HG02798 (cell line): ENCODE data around the gene FRAS1.
"Not testable (repeated sequence)": the region's sequence is repeated elsewhere in the genome, so short reads cannot be mapped to it uniquely, and the experiment has no call there.

Source experiments
- ATAC-seq: cut with Tn5 transposase; IDR thresholded peaks from one replicate; pipeline ENCODE4 v1.9.1; 2021; ENCODE audit warnings: mild to moderate bottlenecking; ENCODE audit not compliant: unreplicated experiment, poor library complexity

The FRAS1 gene

DNA sequence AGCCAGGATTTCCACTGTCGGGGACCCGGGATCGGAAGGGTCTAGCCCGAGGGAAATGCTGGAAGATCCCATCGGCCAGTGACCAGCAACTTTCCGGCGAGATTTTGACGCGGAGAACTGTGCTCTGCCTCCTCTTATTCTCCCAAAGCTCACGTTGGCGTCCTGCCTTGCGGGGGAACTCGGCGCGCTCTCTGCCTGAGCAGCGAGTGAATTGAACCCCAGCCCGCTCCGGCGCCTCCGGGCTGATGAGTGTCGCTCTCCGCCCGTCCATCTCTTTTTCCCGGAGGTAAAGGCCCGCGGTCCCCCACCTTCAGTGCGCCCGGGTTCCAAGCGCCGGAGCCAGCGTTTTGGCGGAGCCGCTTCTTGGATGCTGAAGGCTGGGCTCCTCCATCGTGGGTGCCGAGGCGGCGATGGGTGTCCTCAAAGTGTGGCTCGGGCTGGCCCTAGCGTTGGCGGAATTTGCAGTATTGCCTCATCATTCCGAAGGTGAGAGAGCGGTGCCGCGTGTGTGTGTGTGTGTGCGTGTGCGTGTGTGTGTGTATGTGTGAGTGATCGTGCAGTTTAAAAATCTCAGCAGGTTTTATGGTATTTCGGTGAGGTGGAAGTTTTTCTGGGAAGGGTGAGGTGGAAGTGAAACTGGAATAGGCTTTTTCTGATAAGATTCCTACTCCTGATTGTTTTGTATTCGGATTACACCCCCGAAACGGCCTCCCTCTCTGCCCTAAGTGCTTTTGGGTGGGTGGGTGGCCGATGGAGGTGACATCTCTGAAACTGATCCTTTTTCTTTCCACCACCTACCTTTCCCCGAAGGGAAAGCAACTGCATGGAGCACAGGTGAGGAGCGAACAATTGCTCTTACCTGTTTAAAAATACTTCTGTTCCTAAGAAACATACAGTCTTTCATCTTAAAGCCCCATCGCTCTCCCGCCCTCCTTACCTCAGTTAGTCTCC, 752 bp downstream of the FRAS1 start:
- no peak for ATAC-seq

DNA sequence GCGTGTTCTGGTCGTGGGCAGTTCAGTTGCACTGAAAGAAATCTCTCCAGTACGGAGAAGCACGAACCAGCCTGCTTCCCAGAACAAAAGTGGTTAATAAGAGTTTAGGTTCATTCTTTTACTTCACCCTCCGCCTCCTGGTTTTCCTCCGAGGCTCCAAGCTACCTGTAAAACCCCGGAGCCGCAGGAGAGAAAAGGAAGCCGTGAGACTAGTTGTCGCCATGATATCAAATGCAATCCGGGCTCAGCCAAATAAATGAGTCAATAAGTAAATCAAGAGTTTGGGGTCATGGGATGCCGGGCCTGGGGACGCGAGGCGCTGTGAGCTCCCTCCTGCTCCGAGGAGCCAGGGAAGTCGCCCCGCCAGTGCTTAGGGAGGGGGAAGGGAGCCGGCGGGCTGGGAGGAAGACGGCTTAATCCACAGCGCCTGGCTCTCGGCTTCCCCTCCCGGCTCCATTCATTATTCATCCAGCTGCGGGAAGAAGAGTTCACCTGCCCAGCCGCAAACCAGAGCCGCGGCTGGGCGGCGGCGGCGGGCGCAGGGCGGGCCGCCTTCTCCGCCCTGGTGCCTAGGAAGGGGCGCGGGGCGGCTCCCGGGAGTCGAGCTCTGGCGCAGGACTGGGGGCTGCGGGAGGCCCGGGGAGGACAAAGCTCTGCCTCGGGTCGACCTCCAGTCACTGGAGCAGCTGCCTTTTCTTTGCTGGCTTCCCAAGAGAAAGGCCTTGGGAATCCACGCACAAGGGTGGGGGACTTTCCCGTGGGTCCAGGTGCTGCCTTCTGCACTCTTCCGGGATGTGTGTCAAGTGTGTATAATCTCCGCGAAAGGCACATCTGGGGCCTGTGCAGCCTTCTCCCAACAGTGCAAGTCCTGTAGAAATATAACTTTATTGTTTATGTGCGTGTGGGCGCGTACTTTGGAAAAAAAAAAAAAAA, 1.7 kb downstream of the FRAS1 start:
- ATAC-seq = no peak

DNA sequence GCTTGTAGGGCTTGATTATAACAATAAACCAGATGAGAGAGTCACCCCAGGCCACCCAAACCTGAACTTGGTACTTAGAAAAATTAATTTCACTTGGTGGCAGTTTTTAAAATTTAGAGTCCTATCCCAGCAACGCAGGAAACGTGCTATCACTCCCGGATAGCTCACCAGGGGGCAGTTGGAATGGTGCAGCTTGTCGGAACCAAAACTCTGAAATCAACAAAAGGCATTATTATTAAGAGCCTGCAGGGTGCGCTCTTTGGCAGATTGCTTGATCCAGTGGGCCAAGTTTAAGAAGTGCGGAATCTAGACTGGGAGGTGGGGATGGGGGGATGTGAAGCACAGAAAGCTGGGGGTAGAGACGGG, 2.4 kb downstream of the FRAS1 start:
- no peak for ATAC-seq

DNA sequence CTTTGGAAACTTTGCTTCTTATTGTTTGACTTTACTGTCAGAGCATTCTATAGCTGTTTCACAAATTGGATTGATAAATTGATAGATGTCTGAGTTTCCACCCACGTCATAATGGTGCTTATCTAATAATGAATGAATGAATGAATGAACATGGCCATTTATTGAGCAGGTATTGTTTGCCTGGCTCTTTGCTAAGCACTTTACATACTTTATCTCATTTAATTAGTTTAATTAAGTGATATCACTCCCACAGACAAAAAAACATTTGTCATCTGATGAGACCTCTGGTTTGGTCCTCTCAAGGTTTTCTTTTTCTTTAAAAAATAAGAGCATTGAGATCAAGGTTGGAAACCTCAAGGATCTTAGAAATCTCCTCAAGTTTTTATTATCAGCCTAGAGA, 2.8 kb downstream of the FRAS1 start:
- no peak for ATAC-seq

DNA sequence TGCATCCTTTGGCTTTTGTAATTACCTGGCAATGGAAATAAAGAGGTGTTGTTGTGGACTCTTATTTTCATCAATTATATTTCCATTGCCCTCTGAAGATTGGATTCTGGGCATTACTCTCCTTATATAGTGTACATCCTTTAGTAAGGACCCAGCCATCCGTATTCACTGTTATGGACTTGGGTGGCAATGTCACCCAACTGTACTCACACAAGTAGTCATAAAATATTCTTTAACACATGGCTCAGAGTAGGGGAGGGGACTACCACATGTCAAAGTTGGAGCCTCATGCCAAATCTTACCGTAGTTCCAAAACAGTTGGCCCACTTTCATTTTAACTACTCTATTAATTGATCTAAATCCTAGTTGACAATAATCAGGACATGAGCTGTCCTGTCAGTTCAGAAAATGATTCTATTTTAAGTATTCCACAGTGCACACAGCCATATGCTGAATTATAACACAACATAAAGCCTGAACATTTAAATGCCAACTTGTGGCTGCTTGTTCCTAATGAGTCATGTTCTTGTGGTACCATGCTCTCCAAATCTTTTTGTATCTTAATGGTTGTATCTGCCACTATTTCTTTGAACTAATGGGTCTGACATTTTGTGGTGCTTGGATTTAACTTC, 4.9 kb downstream of the FRAS1 start:
- ATAC-seq = no peak

DNA sequence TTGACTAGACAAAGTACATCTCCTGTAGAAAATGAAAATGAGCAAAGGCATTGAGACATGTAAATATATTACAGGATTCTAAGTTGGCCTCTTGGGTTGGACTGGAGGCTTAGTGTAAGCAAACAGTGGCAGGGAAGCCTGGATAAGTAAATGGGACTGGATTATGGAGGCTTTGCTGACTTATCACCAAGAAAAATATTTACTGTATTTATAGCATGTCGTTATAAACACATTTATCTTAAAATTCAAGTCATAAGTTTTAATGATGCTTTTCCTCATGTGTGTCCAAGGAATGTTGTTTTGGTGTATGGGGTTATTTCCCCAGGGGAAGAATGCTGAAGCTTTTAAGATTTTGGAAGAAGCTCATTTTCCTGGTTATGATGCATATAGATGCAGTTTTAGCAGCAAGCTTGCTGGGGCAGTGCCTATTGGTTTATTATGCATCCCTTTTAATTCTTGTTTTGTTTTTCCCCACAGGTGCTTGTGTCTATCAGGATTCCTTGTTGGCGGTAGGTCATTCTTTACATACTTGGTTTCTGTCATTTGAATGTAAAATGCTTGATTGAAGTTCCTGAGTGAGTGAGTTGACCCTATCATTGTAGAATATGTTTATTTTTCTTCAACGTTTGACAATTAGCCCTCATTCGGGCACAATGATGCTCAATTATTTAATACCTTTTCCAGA, 8.5 kb downstream of the FRAS1 start:
- no peak for ATAC-seq

DNA sequence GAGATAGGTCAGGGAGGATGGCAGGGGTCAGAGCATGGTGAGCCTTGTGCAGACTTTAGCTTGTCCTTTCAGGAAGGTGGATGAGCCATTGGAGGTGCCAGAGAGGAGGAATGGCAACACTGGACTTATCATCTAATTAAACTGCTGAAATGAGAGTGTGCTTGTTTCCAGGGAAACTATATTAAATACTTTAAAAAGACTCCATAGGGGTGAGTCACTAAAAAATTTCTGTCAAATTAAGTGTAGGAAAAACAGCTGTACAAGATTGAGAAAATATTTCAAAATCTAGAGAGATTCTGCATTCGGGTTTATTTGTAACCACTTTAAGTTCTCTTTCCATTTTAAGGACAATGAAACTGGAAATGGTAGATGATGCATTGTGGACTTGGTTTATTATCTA, 11.4 kb downstream of the FRAS1 start:
- no peak for ATAC-seq

DNA sequence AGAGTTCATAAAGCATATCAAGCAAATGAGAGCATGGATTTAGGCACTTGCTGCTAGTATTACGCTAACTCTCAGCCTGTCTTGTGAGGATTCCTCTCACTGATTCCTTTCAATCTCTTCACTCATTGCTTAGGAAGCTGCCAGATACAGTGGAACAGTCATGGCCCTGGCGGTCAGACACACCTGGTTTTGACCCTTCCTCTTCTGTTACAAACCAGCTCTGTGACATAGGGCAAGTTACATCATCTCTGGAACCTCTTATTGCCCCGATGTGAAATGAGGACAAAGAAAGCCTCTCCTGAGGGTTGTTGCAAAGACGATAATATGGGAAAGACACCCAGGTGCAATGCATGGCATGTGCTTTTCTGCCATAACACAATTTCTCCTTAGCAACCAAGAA, 12.2 kb downstream of the FRAS1 start:
- no peak for ATAC-seq

DNA sequence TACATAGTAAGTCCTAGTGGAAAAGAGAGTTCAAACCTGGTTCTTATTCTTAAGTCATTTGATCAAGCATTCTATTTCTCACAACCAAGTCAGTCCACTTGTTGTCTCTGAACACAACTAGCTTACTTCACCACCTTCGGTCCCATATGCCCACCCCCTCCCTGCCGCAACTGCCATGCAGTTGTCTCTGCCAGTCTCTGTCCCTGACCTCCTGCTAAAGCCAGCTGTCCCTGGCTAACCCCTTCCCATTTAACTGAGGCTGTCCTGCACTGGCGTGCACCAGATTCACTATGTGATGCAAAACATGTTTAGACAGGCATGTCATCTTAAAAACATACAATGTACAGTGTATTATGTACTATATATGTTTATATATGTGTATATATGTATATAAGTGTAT, 12.7 kb downstream of the FRAS1 start:
- no peak for ATAC-seq

DNA sequence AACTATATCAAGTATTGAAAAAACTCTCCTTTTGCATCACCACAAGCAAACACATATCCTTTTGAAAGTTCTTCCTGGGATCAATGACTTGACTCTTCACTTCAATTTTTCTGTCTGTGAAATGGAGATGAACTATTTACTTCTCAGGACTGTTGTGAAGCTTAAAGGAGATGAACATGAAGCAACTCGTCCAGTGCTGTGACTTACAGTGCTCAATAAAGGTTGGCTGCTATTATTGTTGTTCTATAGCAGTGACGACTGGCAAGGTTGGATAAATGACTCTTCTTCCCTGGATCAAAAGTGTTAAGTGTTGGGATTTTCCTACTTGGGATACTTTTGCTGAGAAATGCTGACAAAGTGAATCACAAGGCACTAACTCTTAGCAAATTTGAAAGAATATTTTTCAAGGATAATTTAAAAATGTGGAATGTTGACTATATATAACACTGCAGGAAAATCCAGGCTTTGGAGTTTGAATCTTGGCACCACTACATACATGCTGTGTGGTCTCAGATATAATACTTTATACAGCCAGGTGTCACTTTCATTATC, 13.7 kb downstream of the FRAS1 start:
- no peak for ATAC-seq

DNA sequence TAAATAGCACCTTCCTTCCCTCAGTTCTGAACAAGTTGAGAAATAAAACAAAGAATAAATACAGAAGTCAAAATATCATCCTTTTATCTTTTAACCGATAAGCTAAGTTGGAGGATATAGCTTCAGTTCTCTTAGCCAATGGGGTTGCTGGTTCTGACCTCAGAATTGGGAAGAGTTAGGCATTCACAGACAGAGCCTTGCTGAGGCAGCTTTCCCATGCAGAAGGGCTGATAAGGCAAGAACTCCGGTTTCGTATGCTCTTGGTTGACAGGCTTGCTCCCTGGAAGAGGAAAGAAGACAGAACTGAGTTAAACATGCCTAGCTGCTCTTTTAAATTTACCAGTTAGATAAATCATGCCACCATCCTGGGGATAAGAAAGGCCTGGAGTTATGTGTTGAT, 17.6 kb downstream of the FRAS1 start:
- ATAC-seq = no peak

DNA sequence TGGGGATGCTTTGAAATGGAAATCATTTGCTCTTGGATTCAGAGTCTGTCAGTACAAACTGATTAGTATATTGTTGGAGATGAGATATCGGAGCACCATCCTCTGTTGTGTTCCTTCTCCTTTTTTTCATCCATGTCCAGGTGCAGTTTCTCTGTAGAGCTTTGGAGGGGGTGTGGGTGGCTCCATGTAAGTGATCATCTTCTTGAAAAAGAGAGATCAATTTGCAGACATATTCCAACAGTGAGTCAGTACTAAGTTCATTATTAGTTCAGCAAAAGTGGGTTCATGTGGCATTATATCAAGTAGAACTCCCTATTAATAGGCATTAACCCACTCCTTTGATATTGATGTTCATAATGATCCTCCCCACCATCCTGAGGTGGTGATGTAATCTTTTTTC, 18.9 kb downstream of the FRAS1 start:
- no peak for ATAC-seq

DNA sequence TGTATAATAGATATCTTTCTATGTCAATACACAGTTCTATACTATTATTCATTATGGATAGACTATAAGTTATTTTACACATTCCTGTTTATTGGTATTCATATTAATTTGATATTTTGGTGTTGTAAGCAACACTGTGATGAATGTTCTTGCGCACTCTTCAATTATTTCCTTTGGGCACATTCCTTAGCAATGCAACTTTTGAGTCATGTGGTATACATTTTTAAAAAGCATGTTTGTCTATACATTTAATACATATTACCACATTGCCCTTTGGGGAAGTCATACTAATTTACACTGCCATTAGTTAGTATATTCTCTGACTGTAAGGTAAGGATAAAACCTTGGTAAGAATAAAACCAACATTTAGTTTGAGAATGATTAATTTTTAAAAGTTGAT, 21.0 kb downstream of the FRAS1 start:
- no peak for ATAC-seq

DNA sequence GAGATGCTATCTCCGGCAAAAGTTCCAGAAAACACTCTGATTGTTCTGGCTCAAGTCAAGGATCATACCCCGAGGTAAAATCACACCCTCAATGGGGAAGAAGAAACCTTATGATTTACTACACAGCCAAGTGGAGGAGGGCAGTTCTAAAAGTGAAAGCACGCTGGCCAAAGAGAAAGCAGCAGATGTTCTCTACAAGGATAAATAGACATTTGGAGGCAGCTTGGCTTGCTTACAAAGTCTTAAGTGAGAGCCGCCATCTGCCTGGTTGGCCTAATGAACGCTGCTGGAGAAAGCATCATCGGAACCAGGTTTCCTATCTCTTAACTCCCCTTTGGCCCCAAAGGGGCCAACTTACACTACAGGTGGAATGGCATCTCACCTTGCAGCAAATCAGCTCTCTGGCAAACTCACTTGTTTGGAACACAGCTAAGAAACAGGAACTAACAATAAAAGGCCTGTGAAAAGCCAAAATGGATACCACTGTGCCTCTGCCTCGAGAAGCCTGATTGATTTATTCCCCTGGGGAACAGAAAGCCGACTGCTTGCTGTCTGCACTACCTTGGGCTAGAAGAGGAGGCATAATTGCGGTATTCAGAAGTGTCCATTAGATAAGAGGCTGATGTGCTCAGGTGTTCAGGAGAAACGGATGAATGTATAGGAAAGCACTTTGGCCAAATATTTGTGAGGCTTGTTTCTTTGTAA, 22.8 kb downstream of the FRAS1 start:
- ATAC-seq = no peak

DNA sequence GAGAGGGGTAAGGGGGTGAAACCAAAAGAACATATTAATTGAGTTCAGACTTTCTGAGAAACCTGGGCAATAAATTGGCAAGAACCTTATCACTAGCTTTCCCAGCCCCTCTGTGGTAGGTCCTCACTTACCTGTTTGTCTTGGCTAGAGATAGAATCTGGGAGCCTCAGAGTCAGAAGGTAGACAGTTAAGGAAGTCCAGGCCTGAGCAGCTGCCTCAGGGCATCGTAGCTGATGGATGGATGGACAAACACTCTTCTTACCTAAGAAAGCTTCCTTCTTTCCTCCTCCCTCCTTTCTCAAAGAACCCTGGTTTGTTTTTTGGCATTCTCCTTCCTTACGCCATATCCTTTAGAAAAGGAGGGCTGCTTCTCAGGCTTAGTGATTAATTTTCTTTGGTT, 24.4 kb downstream of the FRAS1 start:
- ATAC-seq = no peak

DNA sequence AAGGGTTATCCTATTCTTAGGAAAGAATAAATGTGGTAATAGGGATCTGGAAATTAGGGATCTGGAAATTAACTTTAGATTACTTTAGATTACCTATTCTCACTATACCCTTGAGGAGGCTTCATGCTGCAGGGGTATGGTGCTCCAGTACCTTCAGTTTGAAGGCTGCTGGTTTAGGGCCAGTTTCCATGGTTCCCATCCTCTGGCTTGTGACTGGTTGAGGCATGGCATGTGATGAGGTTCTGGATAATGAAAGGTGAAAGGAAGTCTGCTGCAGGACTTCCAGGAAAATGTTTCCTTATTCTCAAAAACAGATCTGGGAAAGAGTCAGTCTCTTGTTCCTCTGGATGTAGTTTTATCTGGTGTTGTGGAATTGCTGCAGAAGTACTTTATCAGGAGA, 25.9 kb downstream of the FRAS1 start:
- no peak for ATAC-seq

DNA sequence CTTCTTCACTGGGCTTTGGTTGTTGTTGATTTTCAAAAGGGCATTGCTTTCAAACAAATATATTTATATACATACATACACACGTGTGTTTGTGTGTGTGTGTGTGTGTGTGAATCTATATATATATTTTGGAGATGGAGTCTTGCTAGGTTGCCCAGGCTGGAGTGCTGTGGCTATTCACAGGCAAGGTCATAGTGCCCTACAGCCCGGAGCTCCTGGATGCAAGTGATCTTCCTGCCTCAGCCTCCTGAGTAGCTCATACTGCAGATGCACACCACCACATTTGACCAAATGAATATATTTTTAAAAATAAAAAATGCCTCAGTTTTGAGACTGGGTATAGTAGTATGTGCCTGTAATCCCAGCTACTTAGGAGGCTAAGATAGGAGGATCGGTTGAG, 34.4 kb downstream of the FRAS1 start:
- ATAC-seq = no peak

DNA sequence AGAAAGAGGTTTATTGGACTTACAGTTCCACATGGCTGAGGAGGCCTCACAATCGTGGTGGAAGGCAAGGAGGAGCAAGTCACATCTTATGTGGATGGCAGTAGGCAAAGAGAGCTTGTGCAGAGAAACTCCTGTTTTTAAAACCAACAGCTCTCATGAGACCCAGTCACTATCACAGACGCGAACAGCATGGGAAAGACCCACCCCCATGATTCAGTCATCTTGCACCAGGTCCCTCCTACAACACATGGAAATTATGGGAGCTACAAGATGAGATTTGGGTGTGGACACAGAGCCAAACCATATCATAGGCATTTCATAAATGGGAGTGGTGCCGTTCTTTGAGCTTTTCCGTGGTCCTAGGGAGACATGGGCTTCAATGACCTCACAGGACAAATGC, 35.2 kb downstream of the FRAS1 start:
- ATAC-seq = not testable (repeated sequence)

DNA sequence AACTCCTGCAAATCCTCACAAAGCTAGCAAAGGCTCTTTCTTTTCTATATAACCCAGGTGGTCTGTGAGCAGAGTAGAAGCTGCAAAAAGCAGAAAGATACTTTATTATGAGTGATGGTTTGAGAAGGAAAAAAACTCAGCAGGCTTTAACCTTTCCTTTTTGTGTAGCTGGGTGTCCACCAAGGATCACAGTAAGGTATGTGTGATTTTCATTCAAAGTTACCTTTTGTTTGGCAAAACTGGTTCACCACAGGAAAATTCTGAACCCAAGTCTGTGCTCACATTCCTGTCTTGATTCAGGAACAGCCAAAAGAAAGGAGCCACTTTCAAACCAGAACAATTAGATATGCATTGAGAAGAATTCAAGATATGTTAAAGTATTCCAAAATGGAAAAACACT, 35.7 kb downstream of the FRAS1 start:
- ATAC-seq = no peak
